HG02870 (cell line): ENCODE results near the gene CHMP6.

Experiments
- ATAC-seq: cut with Tn5 transposase; IDR thresholded peaks from one replicate; pipeline ENCODE4 v1.9.1; 2021; ENCODE audit warnings: mild to moderate bottlenecking, moderate library complexity; ENCODE audit not compliant: unreplicated experiment

Gene CHMP6

GRCh38 chr17:80992077-80992947 is 671 bp downstream of the CHMP6 start:
- ATAC-seq, result no peak

DNA sequence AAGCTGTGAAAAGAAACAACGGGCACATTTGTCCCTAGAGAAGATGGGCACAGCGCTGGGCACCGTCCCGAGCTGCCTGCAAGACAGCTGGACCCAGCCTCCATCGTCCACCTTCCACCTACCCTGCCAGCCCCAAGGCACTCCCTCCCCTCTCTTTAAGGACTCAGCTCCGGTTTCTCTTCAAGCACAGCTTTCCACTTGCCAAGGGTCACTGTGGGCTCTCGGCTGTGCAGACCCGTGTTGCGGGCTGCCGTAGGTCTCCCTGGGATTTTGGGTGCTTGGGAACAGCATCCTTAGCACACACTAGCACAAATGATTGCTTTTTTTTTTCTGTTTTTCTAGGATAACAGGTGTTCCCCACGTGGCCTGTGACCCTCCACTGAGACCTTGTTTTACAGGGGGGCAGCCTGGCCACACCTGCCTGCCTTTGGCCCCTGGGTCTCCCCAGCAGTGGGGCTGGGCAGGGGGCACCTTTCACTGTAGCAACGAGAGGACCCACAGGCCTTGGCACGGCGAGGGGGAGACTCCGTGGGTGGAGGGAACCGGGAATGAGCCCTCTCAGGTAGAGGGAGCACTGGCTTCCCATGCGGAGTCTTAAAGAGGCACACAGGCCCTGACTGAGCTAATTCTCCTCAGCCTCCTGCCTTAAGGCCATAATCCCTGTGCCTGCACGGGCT is 1.4 kb downstream of the CHMP6 start:
- ATAC-seq, result no peak

- no peak for ATAC-seq
These were observed 3.5 kb downstream of the CHMP6 start for GRCh38 chr17:80995131-80995530.

GRCh38 chr17:80996422-80997305 is 5.0 kb downstream of the CHMP6 start:
- no peak for ATAC-seq

- no peak for ATAC-seq
These were observed 5.9 kb downstream of the CHMP6 start for GRCh38 chr17:80997424-80998117.

GRCh38 chr17:80998118-80998747 is 6.6 kb downstream of the CHMP6 start:
- no peak for ATAC-seq

DNA sequence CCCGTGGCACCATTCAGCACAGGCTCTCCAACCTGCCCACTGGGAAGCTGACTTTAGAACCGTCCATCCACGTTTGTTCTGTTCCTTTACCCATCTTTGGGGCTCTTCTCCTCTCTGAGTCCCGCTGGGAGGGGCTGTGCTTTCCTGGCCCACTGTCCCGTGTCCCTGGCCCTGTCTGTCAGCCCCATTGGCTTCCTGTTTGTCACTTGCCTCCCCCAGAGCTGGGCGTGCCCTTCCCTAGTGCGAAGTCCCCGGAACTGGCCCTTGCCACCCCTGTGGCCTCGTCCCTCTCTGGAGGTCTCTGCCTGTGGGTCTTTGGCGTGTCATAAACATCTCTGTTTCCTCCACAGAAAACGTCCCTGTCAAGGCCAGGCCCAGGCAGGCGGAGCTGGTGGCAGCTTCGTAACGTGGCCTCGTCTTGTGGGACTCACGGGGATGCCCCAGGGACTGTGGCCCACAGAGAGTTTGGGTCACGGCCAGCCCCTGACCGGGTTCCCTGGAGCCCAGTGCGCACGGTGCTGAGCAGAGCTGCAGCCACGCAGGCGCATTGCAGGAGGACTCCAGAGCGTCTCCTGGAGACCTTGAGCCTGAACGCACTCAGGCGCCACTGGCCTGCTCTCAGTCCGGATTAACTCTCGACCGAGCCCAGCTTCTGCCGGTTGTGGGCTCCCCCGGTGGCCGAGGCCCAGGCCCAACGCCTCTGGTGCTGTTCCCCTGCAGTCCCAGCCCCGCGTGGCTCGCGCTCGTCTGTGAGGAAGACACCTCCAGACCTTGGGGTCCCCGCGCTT is 7.3 kb downstream of the CHMP6 start:
- ATAC-seq, result no peak

DNA sequence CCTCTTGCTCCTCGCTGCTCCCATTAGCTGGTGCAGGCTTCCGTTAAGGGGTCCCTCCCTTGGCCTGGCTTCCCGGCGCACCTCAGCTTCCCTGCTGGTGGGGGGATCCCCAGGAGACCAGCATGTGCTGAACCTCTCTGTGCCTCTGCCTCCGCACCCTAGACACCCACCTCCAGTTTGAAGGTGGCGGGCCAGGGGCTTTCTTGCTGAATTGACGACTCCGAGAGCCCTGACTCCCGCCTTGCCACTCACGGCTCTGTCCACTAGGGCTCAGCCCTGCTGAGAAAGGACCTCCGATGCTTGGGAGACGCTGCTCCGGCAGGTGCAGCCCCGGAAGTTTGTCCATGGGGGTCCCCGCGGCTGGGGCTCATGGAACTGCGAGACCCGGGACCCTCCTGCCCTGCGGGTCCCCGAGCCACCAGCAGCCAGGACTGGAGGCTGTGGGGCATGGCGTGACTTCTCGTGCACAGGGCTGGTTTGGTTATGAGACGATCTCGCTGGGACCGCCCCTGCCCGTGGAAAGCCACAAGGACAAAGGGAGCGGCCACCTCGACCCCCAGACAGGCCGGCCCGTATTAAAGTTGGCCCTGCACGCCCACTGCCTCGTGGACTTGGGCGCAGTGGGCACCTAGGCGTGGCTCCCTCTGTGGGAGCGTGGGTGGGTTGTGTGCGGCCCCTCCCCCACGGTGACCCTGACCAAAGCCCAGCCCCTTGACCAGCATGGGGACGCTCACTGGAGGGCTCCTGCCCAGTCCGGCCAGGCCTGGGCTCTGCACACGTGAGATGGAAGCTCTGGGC is 8.1 kb downstream of the CHMP6 start:
- no peak for ATAC-seq

DNA sequence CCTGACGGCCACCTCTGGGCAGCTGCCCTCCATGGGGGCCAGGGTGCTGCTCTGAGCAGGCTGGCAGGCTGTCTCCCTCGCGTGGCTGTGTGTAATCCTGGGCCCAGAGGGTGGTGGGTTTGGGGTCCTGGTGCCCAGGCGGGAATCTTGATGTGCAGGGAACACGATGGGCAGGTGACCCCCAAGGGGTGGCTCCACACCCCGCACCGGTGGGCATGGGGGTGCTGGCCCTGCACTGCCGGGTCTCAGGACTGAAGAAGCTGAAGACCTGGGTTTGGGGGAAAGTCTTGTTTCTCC is 8.6 kb downstream of the CHMP6 start:
- no peak for ATAC-seq

GRCh38 chr17:81000631-81001357 is 9.2 kb downstream of the CHMP6 start:
- ATAC-seq, result no peak

- no peak for ATAC-seq
These were observed 10.4 kb downstream of the CHMP6 start for GRCh38 chr17:81002013-81002384.

GRCh38 chr17:81002409-81003361 is 11.0 kb downstream of the CHMP6 start:
- ATAC-seq, result no peak

DNA sequence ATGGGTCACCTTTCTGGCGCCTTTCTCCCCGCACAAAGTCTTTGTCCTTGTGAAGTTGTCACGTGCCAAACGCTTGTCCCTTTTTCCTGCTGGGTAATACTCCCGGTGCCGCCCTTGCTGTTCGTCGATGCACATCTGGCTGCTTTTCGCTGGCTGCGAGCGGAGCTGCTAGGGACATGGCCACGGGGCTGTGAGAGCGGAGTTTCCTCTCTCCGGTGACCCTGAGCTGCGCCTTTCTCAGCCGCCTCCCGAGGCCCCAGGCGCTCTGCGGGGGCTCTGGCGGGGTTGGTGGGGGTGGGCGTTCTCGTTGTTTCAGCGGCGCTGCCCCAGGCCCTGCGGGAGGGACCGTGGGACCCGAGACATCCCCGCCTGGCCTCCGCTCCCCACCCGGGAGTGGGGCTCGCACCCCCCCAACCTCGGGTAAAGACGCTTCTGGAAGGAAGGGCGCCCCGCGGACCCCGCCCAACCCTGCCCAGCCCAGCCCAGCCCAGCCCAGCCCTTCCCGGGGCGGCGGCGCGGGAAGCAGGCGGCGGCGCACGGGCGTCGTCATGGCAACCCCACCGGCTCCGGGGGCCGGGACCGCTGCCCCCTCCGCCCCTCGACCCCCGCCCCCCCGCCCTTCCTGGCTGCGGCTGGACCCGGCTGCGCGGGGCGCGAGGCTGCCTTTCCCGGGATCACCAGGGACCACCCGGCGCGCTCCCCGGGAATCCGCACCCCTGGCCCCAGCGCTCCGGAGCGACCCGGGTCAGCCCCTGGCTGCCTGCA is 12.3 kb downstream of the CHMP6 start:
- no peak for ATAC-seq

DNA sequence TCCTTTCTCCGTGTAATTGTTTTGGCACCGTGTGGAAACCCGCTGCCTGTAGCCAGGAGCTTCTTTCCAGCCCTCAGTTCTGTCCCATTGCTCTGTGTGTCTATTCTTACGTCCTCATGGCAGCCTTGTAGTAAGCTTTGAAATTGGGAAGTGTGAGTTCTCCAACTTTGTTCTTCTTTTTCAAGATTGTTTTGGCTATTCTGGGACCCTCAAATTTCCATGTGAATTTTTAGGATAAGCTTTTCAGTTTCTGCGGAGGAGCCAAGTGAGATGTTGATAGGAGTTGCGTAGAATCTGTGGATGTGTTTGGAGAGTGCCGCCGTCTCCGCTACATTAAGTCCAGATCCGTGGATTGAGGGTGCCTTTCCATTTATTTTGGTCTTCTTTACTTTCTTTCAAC is 15.2 kb downstream of the CHMP6 start:
- no peak for ATAC-seq

GRCh38 chr17:81008140-81008539 is 16.5 kb downstream of the CHMP6 start:
- ATAC-seq, result no peak

- no peak for ATAC-seq
These were observed 17.5 kb downstream of the CHMP6 start for GRCh38 chr17:81009136-81009535.
